ENCODE results near the gene CACNA1C.

Gene CACNA1C

DNA sequence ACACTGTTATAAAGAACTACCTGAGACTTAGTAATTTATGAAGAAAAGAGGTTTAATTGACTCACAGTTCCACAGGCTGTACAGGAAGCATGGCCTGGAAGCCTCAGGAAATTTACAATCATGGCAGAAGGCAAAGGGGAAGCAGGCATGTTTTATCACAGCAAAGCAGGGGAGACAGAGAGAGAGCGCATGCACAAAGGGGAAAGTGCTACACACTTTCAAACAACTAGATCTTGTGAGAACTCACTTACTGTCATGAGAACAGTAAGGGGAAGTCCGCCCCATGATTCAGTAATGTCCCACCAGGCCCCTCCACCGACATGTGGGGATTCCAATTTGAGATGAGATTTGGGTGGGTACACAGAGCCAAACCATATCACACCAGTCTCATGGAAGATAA, 313.9 kb downstream of the CACNA1C start:
- H3K36me3 Mint-ChIP-seq, result no peaks in the 10 kb centered on the region
- peaks cover 29% of the 10 kb centered on the region for H3K4me1 Mint-ChIP-seq
- no peak overlapping the region for H3K4me3 Mint-ChIP-seq

DNA sequence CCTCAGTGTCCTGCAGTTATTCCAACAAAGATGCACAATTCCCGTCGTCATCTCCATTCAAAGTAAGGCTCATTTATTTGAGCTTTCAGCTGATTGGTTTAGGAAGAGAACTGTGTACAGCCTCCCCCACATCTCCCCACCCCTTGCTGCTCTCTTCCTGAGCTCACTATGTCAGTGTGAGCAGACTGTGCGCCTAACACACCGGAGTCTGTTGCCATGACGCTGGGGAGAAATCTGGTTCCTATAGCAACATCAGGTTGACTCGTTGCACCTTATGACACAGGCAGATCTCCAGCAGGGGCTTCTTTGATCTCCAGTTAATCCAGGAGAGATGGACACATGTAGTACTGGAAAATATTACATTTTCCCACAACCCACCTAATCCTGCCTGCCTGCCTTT, 319.4 kb downstream of the CACNA1C start:
- Mint-ChIP-seq H3K9me3 (no peaks in the 10 kb centered on the region), H3K4me3 (no peak overlapping the region), H3K4me1 (no peaks in the 10 kb centered on the region), H3K36me3 (no peaks in the 10 kb centered on the region), H3K27me3 (no peaks in the 10 kb centered on the region), H3K27ac (no peak overlapping the region)

More for the DNA sequence above, 313.9 kb downstream of the CACNA1C start:
- no peaks in the 10 kb centered on the region for H3K27me3 Mint-ChIP-seq
- no peaks in the 10 kb centered on the region for H3K9me3 Mint-ChIP-seq
- H3K27ac Mint-ChIP-seq, result no peak overlapping the region

DNA sequence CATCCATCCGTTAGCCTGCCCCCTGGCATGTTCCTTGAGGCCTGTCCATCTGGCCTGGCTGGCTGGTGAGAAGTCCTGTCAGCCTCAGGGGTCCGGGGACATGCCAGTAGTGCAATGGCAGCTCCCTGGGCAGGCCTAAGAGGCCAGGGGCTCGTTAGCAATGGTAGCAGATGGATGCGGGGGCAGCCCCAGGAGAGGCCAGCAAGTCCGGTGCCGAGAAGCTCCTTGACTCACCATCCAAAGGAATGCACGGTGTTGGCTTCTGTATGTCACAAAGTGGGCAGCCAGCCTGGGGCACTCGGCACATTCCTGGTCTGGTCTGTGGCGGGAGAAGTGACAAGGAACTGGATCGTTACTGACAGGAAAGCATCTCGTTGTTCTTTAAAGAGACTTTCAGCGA, 319.9 kb downstream of the CACNA1C start:
- H3K9me3 Mint-ChIP-seq, result no peaks in the 10 kb centered on the region
- H3K36me3 Mint-ChIP-seq, result no peaks in the 10 kb centered on the region
- H3K27me3 Mint-ChIP-seq, result no peaks in the 10 kb centered on the region
- H3K27ac Mint-ChIP-seq, result no peak overlapping the region
- no peaks in the 10 kb centered on the region for H3K4me1 Mint-ChIP-seq
- H3K4me3 Mint-ChIP-seq, result no peak overlapping the region

DNA sequence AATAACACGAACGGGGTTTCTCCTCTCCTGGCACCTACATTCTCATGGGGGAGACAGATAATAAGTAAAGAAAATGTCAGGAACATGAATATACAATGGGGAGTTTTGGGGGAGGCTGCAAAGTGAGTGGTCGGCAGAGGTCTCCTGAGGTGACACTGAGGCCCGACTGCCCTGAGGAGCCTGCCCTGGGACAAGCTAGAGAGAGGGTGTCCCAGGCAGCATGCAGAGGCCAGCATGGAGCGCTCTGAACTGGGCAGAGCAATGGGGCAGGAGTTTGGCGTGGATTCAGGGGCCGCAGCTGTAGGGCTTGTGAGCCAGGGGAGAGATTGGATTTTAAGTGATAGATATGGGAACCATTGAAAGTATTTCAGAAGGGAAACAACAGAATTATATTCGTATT, 320.5 kb downstream of the CACNA1C start:
- Mint-ChIP-seq H3K27me3 (no peaks in the 10 kb centered on the region), H3K4me1 (no peaks in the 10 kb centered on the region), H3K4me3 (no peak overlapping the region), H3K27ac (no peak overlapping the region), H3K9me3 (no peaks in the 10 kb centered on the region), H3K36me3 (no peaks in the 10 kb centered on the region)

DNA sequence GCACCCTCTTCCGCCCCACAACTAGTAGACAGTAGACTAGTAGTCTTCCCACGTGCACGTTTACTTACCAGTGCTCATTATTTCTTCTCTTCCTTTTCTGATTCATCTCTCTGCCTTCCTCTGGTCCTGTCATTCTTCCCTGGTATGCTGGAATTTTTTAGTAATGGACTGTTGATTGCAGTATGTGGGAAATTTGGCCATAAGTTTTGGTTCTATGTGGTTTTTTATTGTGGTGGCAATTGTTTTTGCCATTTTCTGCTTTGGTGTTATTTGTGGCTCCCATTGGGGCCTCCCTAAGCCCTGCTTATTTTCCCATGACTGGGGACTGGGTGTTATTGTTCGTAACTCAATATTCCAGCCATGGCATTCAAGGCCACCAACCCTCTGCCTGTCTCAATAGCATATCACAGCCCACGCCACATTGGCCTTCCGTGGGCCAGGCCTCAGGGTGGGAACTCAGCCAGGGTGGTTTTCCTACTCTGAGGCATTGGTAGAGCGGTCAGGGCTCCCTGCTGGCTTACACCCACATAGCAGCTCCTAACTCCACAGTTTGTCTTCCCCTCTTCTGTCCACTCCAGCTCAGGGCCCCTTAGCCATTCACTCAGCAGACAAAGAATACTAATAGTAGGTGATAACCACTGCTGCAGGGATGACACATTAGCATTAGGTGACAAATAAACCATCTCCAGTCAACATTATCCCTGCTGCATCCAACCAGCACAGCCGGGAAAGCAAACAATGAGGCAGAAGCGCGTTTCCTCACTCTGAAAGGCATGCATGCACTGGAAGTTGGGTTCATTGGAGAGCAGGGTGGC, 321.5 kb downstream of the CACNA1C start:
- Mint-ChIP-seq H3K27ac (no peak overlapping the region), H3K9me3 (no peaks in the 10 kb centered on the region), H3K4me3 (no peak overlapping the region), H3K36me3 (no peaks in the 10 kb centered on the region), H3K27me3 (no peaks in the 10 kb centered on the region), H3K4me1 (no peaks in the 10 kb centered on the region)

DNA sequence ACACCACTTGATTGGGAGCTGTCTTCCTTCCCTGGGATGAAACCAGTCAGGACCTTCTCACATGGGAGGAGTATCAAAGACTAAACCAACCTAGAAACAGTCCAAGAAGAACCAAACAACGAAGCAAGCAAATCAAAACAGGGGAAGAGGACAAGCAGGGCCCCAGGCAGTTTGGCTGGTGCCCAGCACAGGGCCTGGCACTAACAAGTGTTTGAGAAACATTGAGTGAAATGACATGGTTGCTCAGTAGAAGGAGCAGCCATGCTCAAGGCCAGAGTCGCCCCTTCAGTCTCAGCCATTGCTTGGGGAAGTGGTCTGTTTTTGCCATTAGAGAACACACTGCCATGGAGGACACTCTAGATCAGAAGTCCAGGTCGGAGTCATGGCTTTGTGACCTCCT, 323.1 kb downstream of the CACNA1C start:
- Mint-ChIP-seq H3K9me3 (no peaks in the 10 kb centered on the region), H3K27ac (no peak overlapping the region), H3K27me3 (no peaks in the 10 kb centered on the region), H3K36me3 (no peaks in the 10 kb centered on the region), H3K4me3 (no peak overlapping the region), H3K4me1 (no peaks in the 10 kb centered on the region)

DNA sequence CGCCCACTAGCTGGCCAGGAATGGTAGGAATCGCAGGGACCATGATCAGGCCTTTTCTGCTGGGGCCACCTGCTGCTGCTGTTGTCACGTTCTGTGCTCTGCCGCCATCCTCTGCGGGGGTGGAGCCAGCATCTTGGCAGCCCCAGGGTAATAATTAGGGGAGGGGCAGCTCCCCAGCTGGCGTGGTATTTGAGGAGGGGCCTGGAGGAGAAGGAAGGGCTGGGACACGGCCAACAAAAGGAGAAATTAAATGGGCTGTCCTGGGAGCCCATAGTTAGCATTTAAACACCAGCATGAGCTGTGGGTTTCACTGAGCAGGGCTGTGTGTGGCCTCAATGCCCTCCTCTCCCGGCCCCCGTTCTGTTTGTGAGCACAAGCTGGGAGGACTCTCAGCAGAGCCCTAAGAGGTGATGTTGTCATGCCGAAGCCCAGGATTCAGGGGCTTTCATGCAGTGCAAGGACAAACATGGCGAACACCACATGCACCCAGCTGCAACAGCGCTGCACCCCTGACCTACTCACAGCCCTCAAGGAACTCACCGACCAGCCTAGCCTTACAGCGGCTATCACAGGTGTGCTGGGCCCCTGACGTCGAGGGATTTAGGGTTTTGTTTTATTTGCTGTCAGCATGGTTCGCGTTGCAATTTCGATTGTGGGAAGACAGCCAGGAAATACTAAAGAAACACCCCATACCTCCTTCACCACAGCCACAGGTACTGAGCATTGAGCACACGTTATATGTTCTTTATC, 324.3 kb downstream of the CACNA1C start:
- H3K4me3 Mint-ChIP-seq, result no peak overlapping the region
- H3K27ac Mint-ChIP-seq, result no peak overlapping the region
- no peaks in the 10 kb centered on the region for H3K4me1 Mint-ChIP-seq
- H3K27me3 Mint-ChIP-seq, result no peaks in the 10 kb centered on the region
- no peaks in the 10 kb centered on the region for H3K9me3 Mint-ChIP-seq
- H3K36me3 Mint-ChIP-seq, result no peaks in the 10 kb centered on the region

DNA sequence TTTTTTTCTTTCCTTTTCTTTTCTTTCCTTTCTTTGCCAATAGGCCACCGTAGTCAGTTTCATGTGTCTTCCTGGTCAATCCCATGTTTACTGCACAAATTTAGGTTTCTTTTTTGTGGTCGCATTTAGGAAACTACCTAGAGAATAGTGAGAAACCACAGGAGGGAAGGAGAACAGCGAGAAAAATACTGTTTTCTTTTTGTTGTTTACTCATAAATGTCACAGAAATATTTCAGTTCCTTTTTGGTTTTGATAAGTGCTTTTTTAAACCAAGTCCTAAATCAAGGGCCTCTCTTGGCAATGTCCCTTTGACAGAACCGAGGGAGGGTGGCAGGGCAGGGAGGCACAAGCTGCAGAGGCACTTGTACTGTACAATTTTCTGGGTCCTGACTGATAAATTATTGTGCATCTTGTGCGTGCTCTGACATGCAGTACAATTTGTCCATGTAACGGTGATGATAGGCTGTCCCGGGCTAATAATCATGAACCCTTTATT, 326.1 kb downstream of the CACNA1C start:
- Mint-ChIP-seq H3K27me3 (no peaks in the 10 kb centered on the region), H3K27ac (no peak overlapping the region), H3K9me3 (no peaks in the 10 kb centered on the region), H3K4me3 (no peak overlapping the region), H3K36me3 (no peaks in the 10 kb centered on the region), H3K4me1 (no peaks in the 10 kb centered on the region)

DNA sequence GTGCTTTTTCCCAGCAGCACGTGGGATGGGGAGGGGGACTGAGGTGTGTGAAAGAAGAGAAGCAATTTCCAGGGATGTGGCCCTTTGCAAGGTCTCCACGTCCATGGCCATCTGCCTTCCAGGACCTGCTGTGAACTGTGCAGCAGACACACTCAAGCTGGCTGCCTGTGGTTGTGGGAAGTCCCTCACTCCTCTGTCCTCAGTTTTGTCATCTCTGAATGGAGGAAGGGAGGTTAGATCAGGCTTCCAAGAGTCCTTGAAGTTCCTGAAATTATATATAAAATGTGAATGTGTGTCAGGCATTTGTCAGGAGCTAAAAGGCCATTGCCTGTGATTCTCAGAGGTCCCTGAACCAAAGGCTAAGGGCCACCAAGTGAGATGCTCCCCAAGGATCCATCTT, 328.2 kb downstream of the CACNA1C start:
- Mint-ChIP-seq H3K4me3 (no peak overlapping the region), H3K4me1 (no peaks in the 10 kb centered on the region), H3K27ac (no peak overlapping the region), H3K27me3 (no peaks in the 10 kb centered on the region), H3K36me3 (no peaks in the 10 kb centered on the region), H3K9me3 (no peaks in the 10 kb centered on the region)

DNA sequence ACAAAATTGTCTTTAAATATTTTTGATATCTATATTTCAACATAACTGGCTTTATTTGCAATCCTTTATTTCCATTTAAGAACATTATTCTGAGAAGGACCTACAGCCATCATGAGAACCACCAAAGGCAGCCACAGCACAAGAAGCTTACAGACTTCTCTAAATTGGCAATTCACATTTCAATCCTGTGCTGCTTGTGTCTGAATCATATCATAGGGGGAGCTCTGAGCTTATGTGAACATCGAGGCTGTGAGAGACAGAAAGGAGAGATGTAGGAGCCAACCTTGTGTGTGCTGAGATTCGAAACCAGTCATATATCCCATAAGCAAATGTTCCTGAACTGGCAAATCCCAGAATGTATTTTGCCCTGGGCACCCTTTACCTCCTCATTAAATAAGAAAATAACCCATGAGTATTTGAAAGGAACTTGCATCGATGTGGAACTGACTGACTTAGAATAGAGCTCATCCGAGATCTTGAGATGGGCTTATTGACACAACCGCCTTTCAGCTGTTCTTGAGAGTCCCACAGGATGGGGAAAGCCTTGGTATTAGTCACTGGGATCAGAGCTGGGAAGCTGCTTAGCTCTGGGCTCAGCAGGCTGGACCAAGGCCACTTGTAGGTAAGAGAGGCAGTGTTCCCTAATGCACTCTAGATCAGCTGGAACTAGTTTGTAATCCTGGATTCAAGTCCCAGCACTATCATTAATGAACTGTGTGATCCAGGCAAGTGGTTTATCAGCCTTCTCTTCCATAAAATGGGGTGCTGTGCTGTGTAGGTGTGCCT, 329.8 kb downstream of the CACNA1C start:
- H3K27me3 Mint-ChIP-seq, result no peaks in the 10 kb centered on the region
- H3K4me1 Mint-ChIP-seq, result no peaks in the 10 kb centered on the region
- no peak overlapping the region for H3K27ac Mint-ChIP-seq
- no peaks in the 10 kb centered on the region for H3K9me3 Mint-ChIP-seq
- H3K4me3 Mint-ChIP-seq, result no peak overlapping the region
- no peaks in the 10 kb centered on the region for H3K36me3 Mint-ChIP-seq

DNA sequence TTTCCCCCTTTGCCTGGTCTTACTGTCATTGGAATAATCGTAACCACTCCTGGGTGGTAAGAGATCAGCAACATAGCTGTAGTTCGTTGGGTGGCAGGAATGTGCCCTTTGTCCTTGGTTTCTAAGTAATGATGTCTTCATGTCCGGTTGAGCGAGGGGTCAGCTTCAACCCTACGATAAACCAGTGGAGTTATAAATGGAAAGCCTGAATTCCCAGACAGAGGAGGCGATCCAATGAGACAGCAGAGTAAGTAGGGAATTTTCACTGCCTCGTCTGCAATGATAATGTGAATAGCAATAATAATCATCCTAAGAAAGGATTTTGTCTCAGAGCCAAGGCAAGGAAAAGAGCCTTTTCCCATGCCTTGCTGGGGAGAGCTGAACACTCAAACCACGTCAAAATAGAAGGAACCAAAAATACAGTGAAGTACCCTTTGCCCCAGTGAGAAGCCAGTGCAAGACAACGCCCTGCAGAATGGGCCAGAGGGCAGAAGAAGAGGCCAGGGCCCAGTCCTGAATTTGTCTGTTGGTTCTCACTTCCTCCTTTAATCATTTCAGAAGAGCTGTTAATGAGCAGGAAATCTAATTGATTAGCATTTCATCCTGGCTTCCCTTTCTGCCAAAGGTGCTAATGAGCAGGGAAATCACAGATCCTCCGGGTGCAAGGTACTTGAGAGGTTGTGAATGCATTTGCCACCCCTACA, 330.7 kb downstream of the CACNA1C start:
- Mint-ChIP-seq H3K4me3 (no peak overlapping the region), H3K27me3 (no peaks in the 10 kb centered on the region), H3K36me3 (no peaks in the 10 kb centered on the region), H3K4me1 (no peaks in the 10 kb centered on the region), H3K27ac (no peak overlapping the region), H3K9me3 (no peaks in the 10 kb centered on the region)

DNA sequence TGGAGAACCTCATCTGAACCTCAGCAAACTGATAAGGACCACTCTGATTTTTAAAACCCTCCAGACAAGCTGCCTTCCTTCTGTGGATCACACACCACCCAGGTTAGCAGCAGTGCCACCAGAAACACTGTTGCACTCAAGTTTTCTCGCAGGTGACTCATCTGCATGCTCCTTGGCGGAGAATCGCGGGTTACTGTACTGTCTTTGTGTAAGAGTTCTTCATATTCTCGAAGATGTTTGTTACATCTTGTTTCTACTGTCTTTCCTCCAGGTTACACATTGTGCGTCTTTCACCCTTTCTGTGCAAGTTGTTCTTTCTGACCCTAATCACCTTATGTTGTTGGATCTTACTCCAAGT, 331.2 kb downstream of the CACNA1C start:
- Mint-ChIP-seq H3K4me1 (no peaks in the 10 kb centered on the region), H3K9me3 (no peaks in the 10 kb centered on the region), H3K27me3 (no peaks in the 10 kb centered on the region), H3K27ac (no peak overlapping the region), H3K36me3 (no peaks in the 10 kb centered on the region), H3K4me3 (no peak overlapping the region)

DNA sequence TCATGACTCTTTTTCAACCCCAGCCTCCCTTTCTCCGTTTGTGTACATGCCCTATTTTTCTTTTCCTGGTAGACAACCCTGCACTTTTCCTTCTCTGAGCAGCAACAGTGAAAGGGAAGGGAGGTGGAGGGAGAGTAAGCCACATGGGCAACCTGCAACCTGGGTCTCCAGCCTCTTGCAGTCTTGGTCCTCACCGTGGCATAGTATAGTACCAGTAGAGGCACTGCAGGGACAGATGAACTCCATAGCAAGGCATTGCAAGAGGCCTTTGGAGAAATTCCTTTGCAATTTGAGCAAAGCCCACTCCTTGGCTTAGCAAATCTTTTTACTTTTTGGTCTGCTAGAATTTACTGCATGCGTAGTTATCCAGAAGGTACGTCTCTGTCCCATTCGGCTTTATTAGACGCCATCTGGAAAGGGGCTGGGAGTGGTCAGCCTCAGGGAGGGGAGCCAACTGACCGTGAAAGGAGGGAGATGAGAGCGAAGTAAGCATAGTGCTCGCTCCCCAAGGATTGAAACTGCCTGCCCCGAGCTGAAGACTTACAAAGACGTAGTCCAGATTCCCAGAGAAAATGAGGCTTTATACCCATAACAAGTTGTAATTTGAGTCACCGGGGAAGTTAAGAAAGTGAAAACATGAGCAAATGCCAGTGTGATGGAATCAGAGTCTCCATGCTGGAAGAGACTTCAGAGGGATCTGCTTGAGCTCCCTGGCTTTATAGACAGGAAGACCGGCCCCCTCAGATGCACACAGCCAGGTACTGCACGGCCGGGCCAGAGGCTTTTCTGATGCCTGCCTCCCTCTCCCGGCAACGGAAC, 332.0 kb downstream of the CACNA1C start:
- Mint-ChIP-seq H3K4me1 (no peaks in the 10 kb centered on the region), H3K9me3 (no peaks in the 10 kb centered on the region), H3K27ac (no peak overlapping the region)

DNA sequence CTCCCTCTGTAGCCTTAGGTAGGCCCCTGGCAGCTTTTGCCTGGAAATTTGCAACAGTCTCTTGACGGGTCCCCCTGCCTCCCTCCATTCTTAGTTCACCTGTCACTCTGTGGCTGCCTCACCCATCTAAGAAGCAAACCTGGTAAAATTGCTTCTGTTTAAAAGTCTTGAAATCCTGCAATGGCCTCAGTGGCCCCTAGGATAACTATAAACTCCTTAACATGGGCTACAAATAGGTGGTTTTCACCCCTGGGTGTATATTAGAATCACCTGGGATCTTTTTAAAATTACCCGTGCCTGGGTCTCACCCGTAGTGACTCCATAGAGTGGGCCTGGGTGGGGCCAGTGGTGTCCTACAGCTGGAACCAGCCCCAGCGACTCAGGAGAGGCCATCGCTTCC, 332.7 kb downstream of the CACNA1C start:
- Mint-ChIP-seq H3K27me3 (no peaks in the 10 kb centered on the region), H3K4me1 (no peaks in the 10 kb centered on the region), H3K4me3 (no peak overlapping the region), H3K36me3 (no peaks in the 10 kb centered on the region), H3K27ac (no peak overlapping the region), H3K9me3 (no peaks in the 10 kb centered on the region)

More for the DNA sequence above, 332.0 kb downstream of the CACNA1C start:
- H3K27me3 Mint-ChIP-seq, result no peaks in the 10 kb centered on the region
- H3K4me3 Mint-ChIP-seq, result no peak overlapping the region
- H3K36me3 Mint-ChIP-seq, result no peaks in the 10 kb centered on the region

DNA sequence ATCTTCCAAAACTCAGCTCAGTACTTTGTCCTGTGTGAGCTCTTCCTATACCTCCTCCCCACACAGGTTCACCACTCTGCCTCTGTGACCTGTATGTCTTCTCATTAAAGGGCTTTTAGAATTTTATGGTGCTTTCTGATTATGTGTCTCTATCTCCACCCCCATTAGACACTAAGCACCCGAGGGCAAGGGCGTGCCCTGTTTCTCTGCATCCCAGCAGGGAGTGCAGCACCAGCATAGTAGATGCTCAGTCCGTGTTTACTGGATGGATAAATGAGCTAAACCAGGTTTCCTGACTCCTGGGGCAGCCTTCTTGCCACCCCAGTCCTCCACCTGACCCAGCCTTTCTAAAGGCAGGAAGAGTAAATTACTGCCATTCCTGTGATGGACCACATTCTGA, 333.8 kb downstream of the CACNA1C start:
- H3K27ac Mint-ChIP-seq, result no peak overlapping the region
- no peaks in the 10 kb centered on the region for H3K27me3 Mint-ChIP-seq
- no peaks in the 10 kb centered on the region for H3K4me1 Mint-ChIP-seq
- H3K36me3 Mint-ChIP-seq, result no peaks in the 10 kb centered on the region
- H3K9me3 Mint-ChIP-seq, result no peaks in the 10 kb centered on the region
- H3K4me3 Mint-ChIP-seq, result no peak overlapping the region

Measured in activated naive CD4-positive, alpha-beta T cell treated with anti-CD3 and anti-CD28 coated beads, Interleukin-2, amount 50 U/mL, for 24 hours (primary cell).